Panc1 (cell line): ENCODE measurements around the gene CLIC4. TPM values are rescaled to one million over a fixed set of nuclear protein-coding genes. Genes with fewer than 3 reads are reported as not detected.
"Not testable (repeated sequence)": the region's sequence is repeated elsewhere in the genome, so short reads cannot be mapped to it uniquely, and the experiment has no call there.

Source experiments
- ATAC-seq: fragments of 200-7000 bp; cut with Tn5 transposase; 2 replicates; pipeline ENCODE4 v1.9.1; 2020; ENCODE audit warnings: mild to moderate bottlenecking, moderate library complexity
- BruUV-seq: library from RNA; stranded (reverse); fragments of 400-500 nt; replicated peaks from 2 replicates; lab custom pipeline; 2021; lab: Mats Ljungman, UMichigan
- CTCF ChIA-PET: fragments of 300-600 bp; sonication (Branson Sonifier 250); formaldehyde crosslinking; loops from one replicate; lab custom pipeline; 2022; ENCODE audit warnings: antibody characterized with exemption; lab: Charles Lee
- POLR2A ChIA-PET: fragments of 300-600 bp; sonication (Branson Sonifier 250); formaldehyde crosslinking; loops from one replicate; lab custom pipeline; 2022; ENCODE audit warnings: antibody characterized with exemption; lab: Charles Lee
- DNase-seq: peaks from one replicate; pipeline ENCODE4 v3.0.0-alpha.2; 2010; ENCODE audit warnings: low read depth, low spot score
- H3K27ac ChIP-seq: 2 replicates; pipeline ENCODE4 v1.5.1; 2011; ENCODE audit warnings: mild to moderate bottlenecking, low read length, inconsistent platforms
- H3K27me3 ChIP-seq: fragments of 200-500 bp; sonication (Bioruptor generic); 2 replicates; pipeline ENCODE4 v1.6.0; 2014; ENCODE audit warnings: low read length, inconsistent platforms; ENCODE audit not compliant: control insufficient read depth, insufficient read depth
- H3K36me3 ChIP-seq: fragments of 200-500 bp; sonication (Bioruptor generic); 2 replicates; pipeline ENCODE4 v1.5.1; 2014; ENCODE audit warnings: inconsistent platforms, mild to moderate bottlenecking, low read length, moderate library complexity; ENCODE audit not compliant: control insufficient read depth, insufficient read depth
- H3K4me1 ChIP-seq: 2 replicates; pipeline ENCODE4 v1.5.1; 2011; ENCODE audit warnings: inconsistent platforms, mild to moderate bottlenecking, low read length, moderate library complexity; ENCODE audit not compliant: control insufficient read depth, insufficient read depth
- H3K4me3 ChIP-seq, 2 experiments: 2 replicates each; pipeline ENCODE4 v1.5.1; 2011 to 2012; ENCODE audit warnings: low read depth in 2 of 2, low read length in 2 of 2, mild to moderate bottlenecking in 2 of 2, inconsistent platforms in 1 of 2, moderate library complexity in 1 of 2
- H3K9me3 ChIP-seq: fragments of 200-500 bp; sonication (Bioruptor generic); 2 replicates; pipeline ENCODE4 v1.5.1; 2014; ENCODE audit warnings: low read depth, mild to moderate bottlenecking, inconsistent platforms, low read length, moderate library complexity; ENCODE audit not compliant: control insufficient read depth, insufficient read depth
- POLR2AphosphoS5 ChIP-seq: IDR thresholded peaks from 2 replicates; pipeline ENCODE4 v1.6.1; 2012; ENCODE audit warnings: mild to moderate bottlenecking, low read depth, low read length, moderate library complexity
- SIN3A ChIP-seq: IDR thresholded peaks from 2 replicates; pipeline ENCODE4 v1.6.1; 2012; ENCODE audit warnings: low read depth, mild to moderate bottlenecking, low read length, moderate library complexity, borderline replicate concordance; ENCODE audit not compliant: insufficient read depth
- TCF7L2 ChIP-seq: IDR thresholded peaks from 2 replicates; pipeline ENCODE4 v1.6.1; 2011; ENCODE audit warnings: mild to moderate bottlenecking, low read depth, low read length, inconsistent platforms
- in situ Hi-C: cut with HindIII; loops from 2 replicates; pipeline ENCODE4 v1.10.0; 2016; ENCODE audit warnings: low sequenced_read_pairs, low pct_unique_long_range_greater_than_20kb
- intact Hi-C: fragments of 100-400 bp; cut with micrococcal nuclease; formaldehyde crosslinking; loops from one replicate; pipeline ENCODE4 v1.10.0; 2022; ENCODE audit not compliant: unreplicated experiment
- total RNA-seq: library from RNA; stranded (reverse); gene quantifications from one replicate; pipeline ENCODE4 v1.2.1, GENCODE V29; 2021; ENCODE audit not compliant: unreplicated experiment
- TF ChIP-seq, protein P1 (sequence below): fragments of 450-650 bp; IDR thresholded peaks from 2 replicates; pipeline ENCODE4 v1.5.1; 2017; ENCODE audit warnings: mild to moderate bottlenecking
- TF ChIP-seq, protein P2 (sequence below), 2 experiments: IDR thresholded peaks; 2 replicates each; pipeline ENCODE4 v1.6.1; 2011 to 2012; ENCODE audit warnings: low read depth in 2 of 2, control low read depth in 1 of 2, low read length in 1 of 2, mild to moderate bottlenecking in 1 of 2, moderate library complexity in 1 of 2; ENCODE audit not compliant: insufficient read depth in 1 of 2

CLIC4 gene
- total RNA-seq, 1 experiment from 2014 or later = 123 TPM

DNA sequence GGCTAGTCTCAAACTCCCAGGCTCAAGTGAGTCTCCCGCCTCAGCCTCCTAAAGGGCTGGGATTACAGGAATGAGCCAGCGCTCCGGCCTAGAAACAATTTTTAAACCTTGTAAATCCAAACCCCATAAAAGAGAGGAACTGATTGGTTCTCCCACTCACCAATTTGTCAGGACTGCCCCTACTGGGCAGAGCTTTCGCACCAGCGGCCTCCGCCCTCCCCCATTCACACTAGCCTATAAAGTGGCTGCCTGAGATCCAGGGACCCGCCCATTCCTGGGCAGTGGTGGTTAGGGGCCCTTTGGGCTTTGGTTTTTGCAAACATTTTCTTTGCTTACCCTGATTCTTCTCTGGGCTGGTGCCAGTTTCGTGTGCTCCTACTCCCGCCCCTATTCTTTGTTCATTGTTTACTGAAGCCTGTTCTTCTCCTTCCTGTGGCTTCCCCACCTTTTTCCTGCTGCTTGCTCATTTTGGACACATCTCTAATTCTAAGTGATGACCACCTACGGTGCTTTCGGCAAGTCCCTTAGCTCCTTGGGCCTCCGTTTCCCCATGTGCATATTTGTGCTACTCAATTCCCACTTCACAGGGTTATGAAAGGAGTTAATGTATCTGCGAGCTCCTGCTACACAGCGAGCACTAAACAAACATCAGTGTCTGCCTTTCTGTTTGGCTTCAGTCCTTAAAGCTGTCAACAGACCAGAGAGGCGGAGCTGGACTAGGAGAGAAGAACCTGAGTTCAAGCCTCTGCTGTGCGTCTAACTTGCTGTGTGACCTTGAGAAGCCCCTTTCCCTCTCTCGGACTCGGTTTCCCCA, 39.8 kb upstream of the CLIC4 start:
- in situ Hi-C loops = no loop called here
- DNase-seq (peak; percentile 78), ATAC-seq (peak; percentile 96)
- peak overlapping the region; percentile 69 for H3K27ac ChIP-seq
- POLR2A ChIA-PET = interaction anchor here (0.5 kb wide), 1 partner anchor 18 kb away, joined by 11 read pairs; no protein-coding TSS in a partner anchor
- H3K36me3 ChIP-seq = no peaks in the 10 kb centered on the region
- peaks cover 21% of the 10 kb centered on the region for H3K4me1 ChIP-seq
- H3K9me3 ChIP-seq = no peaks in the 10 kb centered on the region
- TF ChIP-seq TCF7L2 = no peak
- no peak for TF ChIP-seq SIN3A
- TF ChIP-seq, protein P1, sequence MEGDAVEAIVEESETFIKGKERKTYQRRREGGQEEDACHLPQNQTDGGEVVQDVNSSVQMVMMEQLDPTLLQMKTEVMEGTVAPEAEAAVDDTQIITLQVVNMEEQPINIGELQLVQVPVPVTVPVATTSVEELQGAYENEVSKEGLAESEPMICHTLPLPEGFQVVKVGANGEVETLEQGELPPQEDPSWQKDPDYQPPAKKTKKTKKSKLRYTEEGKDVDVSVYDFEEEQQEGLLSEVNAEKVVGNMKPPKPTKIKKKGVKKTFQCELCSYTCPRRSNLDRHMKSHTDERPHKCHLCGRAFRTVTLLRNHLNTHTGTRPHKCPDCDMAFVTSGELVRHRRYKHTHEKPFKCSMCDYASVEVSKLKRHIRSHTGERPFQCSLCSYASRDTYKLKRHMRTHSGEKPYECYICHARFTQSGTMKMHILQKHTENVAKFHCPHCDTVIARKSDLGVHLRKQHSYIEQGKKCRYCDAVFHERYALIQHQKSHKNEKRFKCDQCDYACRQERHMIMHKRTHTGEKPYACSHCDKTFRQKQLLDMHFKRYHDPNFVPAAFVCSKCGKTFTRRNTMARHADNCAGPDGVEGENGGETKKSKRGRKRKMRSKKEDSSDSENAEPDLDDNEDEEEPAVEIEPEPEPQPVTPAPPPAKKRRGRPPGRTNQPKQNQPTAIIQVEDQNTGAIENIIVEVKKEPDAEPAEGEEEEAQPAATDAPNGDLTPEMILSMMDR = no peak
- TF ChIP-seq, protein P2, sequence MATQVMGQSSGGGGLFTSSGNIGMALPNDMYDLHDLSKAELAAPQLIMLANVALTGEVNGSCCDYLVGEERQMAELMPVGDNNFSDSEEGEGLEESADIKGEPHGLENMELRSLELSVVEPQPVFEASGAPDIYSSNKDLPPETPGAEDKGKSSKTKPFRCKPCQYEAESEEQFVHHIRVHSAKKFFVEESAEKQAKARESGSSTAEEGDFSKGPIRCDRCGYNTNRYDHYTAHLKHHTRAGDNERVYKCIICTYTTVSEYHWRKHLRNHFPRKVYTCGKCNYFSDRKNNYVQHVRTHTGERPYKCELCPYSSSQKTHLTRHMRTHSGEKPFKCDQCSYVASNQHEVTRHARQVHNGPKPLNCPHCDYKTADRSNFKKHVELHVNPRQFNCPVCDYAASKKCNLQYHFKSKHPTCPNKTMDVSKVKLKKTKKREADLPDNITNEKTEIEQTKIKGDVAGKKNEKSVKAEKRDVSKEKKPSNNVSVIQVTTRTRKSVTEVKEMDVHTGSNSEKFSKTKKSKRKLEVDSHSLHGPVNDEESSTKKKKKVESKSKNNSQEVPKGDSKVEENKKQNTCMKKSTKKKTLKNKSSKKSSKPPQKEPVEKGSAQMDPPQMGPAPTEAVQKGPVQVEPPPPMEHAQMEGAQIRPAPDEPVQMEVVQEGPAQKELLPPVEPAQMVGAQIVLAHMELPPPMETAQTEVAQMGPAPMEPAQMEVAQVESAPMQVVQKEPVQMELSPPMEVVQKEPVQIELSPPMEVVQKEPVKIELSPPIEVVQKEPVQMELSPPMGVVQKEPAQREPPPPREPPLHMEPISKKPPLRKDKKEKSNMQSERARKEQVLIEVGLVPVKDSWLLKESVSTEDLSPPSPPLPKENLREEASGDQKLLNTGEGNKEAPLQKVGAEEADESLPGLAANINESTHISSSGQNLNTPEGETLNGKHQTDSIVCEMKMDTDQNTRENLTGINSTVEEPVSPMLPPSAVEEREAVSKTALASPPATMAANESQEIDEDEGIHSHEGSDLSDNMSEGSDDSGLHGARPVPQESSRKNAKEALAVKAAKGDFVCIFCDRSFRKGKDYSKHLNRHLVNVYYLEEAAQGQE (IDR thresholded peaks at IDR 0.05; ENCODE audit: insufficient read depth in 1 of 2, low read depth in 2 of 2, low read length in 1 of 2) = no peak
- no peak for TF ChIP-seq POLR2AphosphoS5
- no TSS peak for BruUV-seq
- H3K27me3 ChIP-seq = no peaks in the 10 kb centered on the region
- intact Hi-C loops = no loop called here
- peak overlapping the region; percentile 31 to 66 for H3K4me3 ChIP-seq
- CTCF ChIA-PET = interaction anchor here (0.9 to 1.8 kb wide), 2 partner anchors 16 to 125 kb away, joined by 3 to 5 read pairs; no protein-coding TSS in a partner anchor

DNA sequence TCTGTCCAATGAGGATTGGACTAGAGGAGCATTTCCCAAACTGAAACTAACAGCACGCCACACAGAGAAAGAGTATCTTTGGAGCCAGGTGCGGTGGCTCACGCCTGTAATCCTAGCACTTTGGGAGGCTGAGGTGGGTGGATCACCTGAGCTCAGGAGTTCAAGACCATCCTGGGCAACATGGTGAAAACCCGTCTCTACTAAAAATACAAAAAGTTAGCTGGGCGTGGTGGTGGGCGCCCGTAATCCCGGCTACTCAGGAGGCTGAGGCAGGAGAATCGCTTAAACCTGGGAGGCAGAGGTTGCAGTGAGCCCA, 39.2 kb upstream of the CLIC4 start:
- H3K4me1 ChIP-seq = peaks cover 21% of the 10 kb centered on the region
- ChIA-PET POLR2A (interaction anchor here (0.5 kb wide), 1 partner anchor 19 kb away, joined by 11 read pairs; no protein-coding TSS in a partner anchor), CTCF (interaction anchor here (0.9 to 1.8 kb wide), 2 partner anchors 17 to 125 kb away, joined by 3 to 5 read pairs; no protein-coding TSS in a partner anchor)
- H3K36me3 ChIP-seq, BruUV-seq, intact Hi-C loops, H3K9me3 ChIP-seq, DNase-seq, in situ Hi-C loops, ATAC-seq, H3K27me3 ChIP-seq: not testable (repeated sequence)
- H3K27ac ChIP-seq = peak overlapping the region; percentile 69
- H3K4me3 ChIP-seq = peak overlapping the region in 1 of 2 experiments; percentile 66; a peak in 3 of 4 replicates
